Erythroblast (primary cell): ENCODE results near the gene SAYSD1.

Experiments
- DNase-seq, 2 experiments: peaks; one replicate each; lab custom pipeline; 2025; lab: John Stamatoyannopoulos, UW
- GATA1 ChIP-seq: IDR thresholded peaks from 2 replicates; pipeline ENCODE4 v1.6.1; 2011; ENCODE audit warnings: low read depth, mild to moderate bottlenecking, control low read depth, low read length, moderate library complexity
- POLR2A ChIP-seq: IDR thresholded peaks from 2 replicates; pipeline ENCODE4 v1.6.1; 2011; ENCODE audit warnings: mild to moderate bottlenecking, low read length

Gene SAYSD1

DNA sequence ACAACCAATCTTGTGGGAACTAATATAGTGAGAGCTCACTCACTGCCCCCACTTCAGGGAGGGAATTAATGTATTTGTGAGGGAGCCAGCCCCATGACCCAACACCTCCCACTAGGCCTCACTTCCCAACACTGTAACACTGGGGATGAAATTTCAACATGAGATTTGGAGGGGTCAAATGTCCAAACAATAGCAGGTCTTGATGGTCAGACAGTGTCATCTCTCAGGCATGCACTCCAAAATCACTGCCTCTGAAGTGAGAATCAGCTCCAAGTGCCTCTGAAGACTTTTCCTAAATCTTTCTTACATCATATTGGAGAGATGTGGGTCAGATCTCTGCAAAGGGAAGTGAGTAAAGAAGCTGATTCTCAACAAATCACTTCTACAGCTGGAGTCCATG is 13.8 kb upstream of the SAYSD1 start:
- TF ChIP-seq POLR2A: no peak
- no peak for DNase-seq

DNA sequence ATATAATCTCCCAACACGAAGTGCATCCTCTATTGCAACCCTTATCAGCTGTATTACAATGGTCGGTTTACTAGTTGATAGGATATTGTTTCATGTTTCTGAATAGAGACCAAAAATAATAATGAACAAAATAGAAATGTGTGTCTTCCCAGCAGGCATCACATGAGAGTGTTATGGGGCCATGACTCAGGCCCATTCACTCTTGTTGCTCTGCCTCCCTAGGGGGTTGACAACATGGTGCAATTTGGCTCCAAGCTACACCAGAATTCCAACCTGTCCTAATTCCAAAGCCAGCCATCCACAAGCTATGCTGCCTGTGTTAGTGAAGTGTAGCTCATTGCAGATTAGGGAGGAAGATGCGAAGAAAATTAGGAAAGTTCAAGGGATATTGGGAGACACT is 13.1 kb upstream of the SAYSD1 start:
- no peak for DNase-seq

DNA sequence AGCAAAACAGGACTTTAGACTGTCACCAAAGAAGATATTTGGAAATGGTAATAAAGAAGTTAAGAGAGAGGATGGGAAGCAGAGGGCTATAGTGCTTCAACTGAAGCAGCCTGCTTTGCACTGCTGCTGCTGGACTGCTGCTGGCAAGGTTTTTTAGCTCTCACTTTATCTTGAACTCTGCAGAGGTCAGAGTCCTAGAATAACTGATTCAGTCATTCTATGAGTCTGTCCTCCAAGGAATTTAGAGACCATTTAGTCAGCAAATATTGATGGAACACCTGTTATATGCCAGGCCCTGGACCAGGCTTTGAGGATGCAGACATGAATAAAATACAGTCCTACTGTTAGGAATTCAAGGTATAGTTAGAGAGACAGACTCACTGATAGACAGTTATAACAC is 9.1 kb upstream of the SAYSD1 start:
- TF ChIP-seq GATA1 (no peak), POLR2A (no peak)

More for the DNA sequence above, 13.1 kb upstream of the SAYSD1 start:
- TF ChIP-seq GATA1 (no peak), POLR2A (no peak)

DNA sequence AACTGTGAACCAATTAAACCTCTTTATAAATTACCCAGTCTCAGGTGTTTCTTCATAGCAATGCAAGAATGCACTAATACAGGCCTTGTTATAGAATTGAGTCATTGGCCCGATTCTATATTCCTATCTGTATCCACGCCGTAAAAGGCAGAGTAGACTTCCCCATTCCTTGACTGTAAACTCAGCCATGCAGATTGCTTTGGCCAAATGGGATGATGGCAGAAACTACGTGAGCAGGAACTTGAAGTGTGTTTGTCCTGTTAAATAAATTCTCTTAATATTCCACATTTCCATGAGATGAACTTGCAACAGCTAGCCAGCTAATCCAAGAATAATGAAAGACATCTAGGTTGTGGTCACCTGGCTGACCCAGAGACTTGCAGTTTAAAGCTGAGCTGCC is 3.9 kb upstream of the SAYSD1 start:
- no peak for TF ChIP-seq POLR2A
- no peak for TF ChIP-seq GATA1
- DNase-seq: no peak

More for the DNA sequence above, 9.1 kb upstream of the SAYSD1 start:
- DNase-seq: no peak

DNA sequence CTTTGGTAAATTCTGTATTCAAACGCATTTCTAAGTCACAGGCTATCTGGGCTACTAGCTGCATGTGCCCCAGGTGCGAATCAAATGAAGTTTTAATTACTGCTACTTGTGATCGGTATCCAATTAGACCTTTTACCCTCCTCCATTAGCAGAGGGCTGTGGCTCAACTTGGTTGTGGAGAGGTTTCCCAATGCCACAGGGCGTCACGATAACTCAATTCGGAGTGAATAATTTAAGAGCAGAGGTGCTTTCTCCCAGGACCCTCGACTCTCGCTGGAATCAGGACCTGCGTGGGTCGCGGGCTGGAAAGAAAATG is 640 bp downstream of the SAYSD1 start:
- DNase-seq: no peak
- TF ChIP-seq GATA1 (no peak), POLR2A (no peak)

DNA sequence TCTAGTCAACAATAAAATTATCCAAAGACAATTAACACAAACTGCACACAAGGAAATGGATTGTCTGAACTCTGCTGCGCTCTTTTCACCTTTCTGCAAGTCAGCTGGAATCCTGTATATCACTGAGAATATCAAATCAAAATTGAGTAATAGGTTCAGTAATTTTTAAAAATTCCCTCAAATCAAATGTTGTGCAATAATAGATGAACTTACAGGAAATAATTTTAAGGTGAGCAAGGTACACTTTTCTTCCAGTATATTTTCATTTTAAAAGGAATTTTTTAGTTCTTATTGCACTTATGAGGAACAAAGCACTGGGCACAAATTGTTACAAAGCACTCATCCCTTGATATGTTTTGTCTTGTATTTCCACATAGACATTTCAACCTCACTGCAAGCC is 1.2 kb downstream of the SAYSD1 start:
- DNase-seq: no peak

DNA sequence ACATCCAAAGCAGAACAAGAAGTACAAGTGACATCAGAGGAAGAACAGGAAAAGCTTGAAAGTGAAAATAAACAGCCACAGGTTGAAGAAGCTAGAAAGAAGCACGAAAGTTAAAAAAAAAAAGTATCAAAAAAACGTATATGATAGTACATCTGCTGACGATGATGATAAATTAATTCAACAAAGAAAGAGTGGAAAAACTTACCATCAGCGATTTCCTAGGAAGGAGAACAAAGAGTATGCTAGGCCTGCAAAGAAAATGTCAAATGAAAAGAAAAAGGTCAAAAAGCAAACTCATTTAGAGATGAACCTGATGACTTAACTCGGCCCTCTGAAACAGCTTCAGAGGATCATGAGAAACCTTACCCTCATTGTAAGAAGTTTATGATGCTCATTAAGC is 3.7 kb downstream of the SAYSD1 start:
- no peak for TF ChIP-seq POLR2A
- TF ChIP-seq GATA1: no peak

More for the DNA sequence above, 1.2 kb downstream of the SAYSD1 start:
- TF ChIP-seq POLR2A: no peak
- TF ChIP-seq GATA1: no peak

DNA sequence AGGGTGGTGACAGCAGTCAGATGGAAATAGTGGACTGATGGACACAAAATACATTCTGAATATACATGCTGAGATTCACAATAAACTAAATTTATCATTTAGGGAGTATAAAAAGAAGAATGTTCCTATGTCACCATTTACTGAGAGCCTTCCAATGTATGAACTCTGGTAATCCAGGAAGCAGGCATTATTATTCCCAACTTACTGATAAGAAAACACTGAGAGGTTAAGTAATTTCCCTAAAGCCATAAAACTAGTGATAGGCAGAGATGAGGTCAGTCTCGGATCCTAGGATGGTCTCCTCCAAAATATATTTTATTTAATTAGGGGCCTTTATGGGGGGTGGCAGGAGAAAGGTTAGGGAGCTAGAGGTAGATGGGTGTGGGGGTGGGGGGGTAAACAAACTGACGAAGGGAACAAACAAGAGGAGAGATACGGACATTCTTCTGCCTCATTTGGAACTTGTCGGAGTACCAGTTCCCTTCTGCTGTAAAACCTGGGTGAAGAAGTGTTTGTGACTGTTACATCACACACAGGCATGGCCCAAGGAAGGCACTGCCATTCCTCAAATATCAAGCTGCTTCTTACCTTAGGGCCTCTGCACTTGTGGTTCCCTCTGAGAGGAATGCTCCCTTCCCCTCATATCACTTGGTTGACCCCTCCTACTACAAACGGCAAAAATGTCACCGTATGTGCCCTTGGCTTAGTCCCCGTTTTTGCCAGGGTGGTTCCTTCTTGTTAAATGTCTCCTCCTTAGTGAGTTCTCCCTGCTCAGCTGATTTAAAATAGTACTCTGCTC is 6.7 kb downstream of the SAYSD1 start:
- TF ChIP-seq POLR2A (no peak), GATA1 (no peak)
- DNase-seq: no peak

More for the DNA sequence above, 3.7 kb downstream of the SAYSD1 start:
- no peak for DNase-seq

DNA sequence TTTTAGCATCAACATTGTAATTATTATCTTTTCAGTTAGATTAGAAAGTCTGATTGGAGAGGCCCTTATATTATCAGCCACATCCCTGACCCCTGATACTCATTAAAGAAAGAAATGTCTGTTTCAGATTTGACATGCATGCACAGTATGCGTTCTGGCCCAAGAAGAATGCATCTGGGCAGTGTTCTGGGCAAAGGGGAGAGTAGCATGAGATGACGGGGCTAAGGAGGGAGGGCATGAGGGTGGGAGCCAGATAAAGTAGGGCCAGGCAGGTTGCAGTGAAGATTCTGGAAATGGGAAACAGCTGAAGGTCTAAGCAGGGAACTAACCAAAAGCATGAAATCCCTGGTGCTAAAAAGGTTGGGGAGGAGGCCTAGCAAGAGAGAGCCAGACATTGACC is 7.3 kb downstream of the SAYSD1 start:
- no peak for DNase-seq
- TF ChIP-seq GATA1 (no peak), POLR2A (no peak)

DNA sequence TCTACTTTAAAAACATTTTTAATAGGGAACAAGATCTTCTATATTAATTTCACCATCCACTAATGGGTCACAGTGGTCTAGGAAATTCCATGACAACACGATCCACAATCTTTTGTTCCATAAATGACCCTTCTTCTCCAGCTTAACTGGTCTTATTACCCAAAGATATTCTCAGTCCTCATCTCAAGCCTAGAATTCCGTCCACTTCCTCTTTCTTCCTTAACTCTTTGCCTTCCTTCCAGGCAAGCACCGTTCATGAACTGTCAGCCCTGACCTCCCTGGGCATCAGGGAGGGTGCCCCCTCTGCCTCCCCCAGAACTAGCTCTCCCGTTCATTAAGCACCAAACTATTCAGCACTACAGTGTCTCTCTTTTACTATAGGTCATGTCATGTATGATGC is 8.0 kb downstream of the SAYSD1 start:
- TF ChIP-seq POLR2A (no peak), GATA1 (no peak)
- no peak for DNase-seq

DNA sequence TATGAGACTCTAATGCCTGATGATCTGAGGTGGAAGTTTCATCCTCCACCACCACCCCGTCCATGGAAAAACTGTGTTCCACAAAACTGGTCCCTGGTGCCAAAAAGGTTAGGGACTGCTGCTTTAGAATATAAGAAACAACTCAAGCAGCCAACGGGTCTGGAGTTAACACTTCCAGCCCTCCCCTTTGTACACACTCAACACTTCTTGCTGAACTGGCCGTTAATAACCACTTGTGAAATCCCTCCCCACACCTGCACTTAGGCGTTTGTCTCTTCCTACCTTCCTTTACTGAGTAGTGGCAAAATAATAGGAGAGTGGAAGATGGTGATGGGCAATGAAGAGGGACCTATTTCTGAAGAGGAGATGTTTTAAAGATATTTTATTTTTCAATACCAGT is 10.5 kb downstream of the SAYSD1 start:
- no peak for DNase-seq
- no peak for TF ChIP-seq GATA1
- TF ChIP-seq POLR2A: no peak

DNA sequence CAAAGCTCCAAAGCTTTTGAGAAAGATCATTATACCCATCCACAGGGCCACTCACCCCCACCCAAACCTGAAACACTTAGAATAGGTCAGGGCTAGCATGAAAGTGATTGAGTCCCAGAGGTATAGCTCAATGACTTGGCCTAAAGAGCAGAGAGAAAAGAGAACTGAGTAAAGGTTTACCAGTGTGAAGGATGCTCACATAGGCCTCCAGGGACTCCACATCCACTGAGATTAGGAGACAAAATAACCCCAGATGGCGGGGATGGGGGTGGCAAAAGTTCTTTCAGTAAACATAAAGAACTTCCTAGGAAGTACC is 12.2 kb downstream of the SAYSD1 start:
- TF ChIP-seq GATA1 (no peak), POLR2A (no peak)
- no peak for DNase-seq

DNA sequence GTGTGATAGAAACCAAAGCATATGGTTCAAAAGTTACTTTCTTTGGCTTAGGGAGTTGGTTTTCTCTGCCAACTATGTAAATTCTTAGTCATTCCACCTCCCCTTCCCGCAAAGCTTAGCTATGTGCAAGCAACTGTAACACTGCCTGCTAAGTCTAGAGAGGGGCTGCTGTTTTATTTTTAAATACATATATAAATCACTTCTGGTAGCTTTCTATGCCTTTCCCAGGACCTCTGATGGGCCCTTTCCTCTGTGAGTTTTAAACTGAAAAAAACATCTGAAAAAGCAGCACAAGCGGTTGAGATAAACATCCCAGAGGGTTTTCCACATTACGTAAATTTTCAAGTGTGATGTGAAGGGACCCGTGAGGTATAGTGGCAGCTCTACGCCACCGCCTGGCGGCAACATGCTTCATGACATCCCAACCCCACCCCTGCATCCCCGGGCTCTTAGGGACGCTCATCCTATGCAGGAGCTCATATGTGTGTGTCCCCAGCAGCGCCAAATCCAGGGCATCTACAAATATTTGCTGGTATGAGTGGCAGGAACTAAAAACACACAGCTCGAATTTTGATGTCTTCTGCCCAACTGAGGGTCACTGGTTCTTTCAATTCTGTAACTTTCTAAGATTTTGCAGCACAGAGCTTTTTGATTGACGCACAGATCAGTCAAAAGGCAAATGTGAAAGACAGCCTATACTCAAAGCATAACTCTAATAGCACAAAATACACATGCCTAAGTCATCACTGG is 12.7 kb downstream of the SAYSD1 start:
- peak; percentile 54 to 62 for DNase-seq

DNA sequence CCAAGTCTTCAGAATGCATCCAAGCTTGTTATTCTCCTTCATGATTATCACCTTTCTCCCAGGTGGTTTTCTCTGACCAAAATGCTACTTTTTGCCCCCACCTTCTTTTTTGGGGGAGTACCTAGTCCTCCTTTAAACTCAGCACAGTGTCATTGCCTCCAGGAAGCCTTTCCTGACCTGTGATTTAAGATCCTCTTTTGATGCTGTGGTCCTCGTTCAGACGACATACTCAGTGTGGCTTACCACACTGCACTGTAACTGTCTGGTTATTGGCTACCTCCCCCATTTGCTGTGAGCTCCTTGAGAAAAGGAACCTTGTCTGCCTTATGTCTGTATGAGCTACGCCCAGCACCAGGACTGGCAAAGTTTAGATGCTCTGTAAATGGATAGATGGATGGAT is 14.6 kb downstream of the SAYSD1 start:
- TF ChIP-seq POLR2A (no peak), GATA1 (no peak)
- DNase-seq: no peak

More for the DNA sequence above, 12.7 kb downstream of the SAYSD1 start:
- no peak for TF ChIP-seq POLR2A
- no peak for TF ChIP-seq GATA1

DNA sequence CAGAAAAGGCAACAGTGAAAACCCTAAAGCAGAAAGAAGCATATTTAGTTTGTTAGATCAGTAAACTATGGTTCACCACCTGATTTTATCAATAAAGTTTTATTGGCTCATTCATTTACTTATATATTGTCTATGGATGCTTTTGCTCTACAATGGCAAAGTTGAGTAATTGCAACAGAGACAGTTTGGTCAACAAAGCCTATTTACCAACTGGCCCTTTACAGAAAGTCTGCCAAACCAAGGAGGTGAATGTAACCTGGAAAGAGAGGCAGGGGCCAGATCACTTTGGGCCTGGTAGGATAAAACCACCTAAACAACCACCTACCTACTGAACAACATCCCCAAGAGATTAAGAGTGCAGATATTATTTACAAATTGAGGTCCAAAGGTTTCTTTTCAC is 19.4 kb downstream of the SAYSD1 start:
- TF ChIP-seq GATA1: no peak
- no peak for TF ChIP-seq POLR2A
- DNase-seq: no peak

DNA sequence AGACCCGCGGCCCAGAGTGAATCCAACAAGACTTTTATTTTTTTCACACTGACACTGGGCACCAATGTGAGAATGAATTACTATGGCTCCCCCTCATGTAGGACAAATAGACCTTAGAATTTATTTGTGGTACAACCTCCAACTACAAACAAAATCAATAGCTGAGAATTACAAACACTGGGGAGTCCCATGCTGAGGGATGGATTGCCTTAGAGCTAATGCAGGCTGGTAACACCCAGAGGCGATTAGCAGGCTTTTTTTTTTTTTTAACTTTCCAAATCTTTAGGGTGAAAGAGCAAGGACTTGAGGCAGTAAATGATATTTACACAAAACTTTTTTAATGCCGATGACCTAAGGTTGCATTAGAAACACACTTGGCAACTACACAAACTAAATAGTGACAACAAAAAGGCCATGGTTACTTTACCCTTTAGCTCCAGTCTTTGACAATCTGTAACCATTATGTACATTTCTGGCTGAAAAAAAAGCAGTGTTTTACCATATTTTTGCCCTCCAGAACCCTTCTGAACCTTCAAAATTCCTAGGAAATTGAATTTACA is 21.8 kb downstream of the SAYSD1 start:
- DNase-seq: no peak
- no peak for TF ChIP-seq GATA1
